GM21723 (cell line): ENCODE data around the gene TRIP10.

Source experiments
- ATAC-seq: cut with Tn5 transposase; IDR thresholded peaks from one replicate; pipeline ENCODE4 v1.9.1; 2021; ENCODE audit warnings: mild to moderate bottlenecking, moderate library complexity; ENCODE audit not compliant: unreplicated experiment

TRIP10 gene

GRCh38 chr19:6724631-6725492, 14.6 kb upstream of the TRIP10 start:
- ATAC-seq = no peak

GRCh38 chr19:6725513-6726231, 13.8 kb upstream of the TRIP10 start:
- ATAC-seq = no peak

- no peak for ATAC-seq
These were observed 11.1 kb upstream of the TRIP10 start for GRCh38 chr19:6728346-6728745.

- ATAC-seq = no peak
These were observed 9.8 kb upstream of the TRIP10 start for GRCh38 chr19:6729573-6730152.

- no peak for ATAC-seq
These were observed 9.2 kb upstream of the TRIP10 start for GRCh38 chr19:6730153-6730804.

- no peak for ATAC-seq
These were observed 8.4 kb upstream of the TRIP10 start for GRCh38 chr19:6730941-6731670.

- ATAC-seq = no peak
These were observed 7.7 kb upstream of the TRIP10 start for GRCh38 chr19:6731822-6732221.

- ATAC-seq = no peak
These were observed 6.6 kb upstream of the TRIP10 start for GRCh38 chr19:6732803-6733337.

GRCh38 chr19:6733338-6734095, 6.0 kb upstream of the TRIP10 start:
- ATAC-seq = no peak

GRCh38 chr19:6734096-6734696, 5.3 kb upstream of the TRIP10 start:
- ATAC-seq = no peak

- ATAC-seq = no peak
These were observed 4.1 kb upstream of the TRIP10 start for GRCh38 chr19:6735181-6735911.

GRCh38 chr19:6736169-6736916, 3.1 kb upstream of the TRIP10 start:
- ATAC-seq = peak; percentile 15

GRCh38 chr19:6736917-6737283, 2.6 kb upstream of the TRIP10 start:
- ATAC-seq = no peak

- peak; percentile 54 for ATAC-seq
These were observed 2.1 kb upstream of the TRIP10 start, which contains the start of gene GPR108 for GRCh38 chr19:6737284-6737872. TSS of gene GPR108 (minus strand) at chr19:6737580. CDS start at chr19:6737576, 4 bp downstream.

GRCh38 chr19:6737873-6738786, 1.4 kb upstream of the TRIP10 start:
- peak; percentile 2 for ATAC-seq

GRCh38 chr19:6738787-6739389, 592 bp upstream of the TRIP10 start:
- ATAC-seq = no peak
